ENCODE measurements around the gene PTPRN2. TPM values are rescaled to one million over a fixed set of nuclear protein-coding genes. Genes with fewer than 3 reads are reported as not detected.

The PTPRN2 gene
- total and polyA plus RNA-seq, 8 donors, result 4.9 to 136 (median 46.8) TPM

GRCh38 chr7:157577796-157578339 is 1009.8 kb downstream of the PTPRN2 start:
- H3K27me3 ChIP-seq, result no peaks in the 10 kb centered on the region
- no peak overlapping the region for H3K27ac ChIP-seq
- peaks cover 0 to 5% (median 0%) of the 10 kb centered on the region in 4 donors for H3K36me3 ChIP-seq
- H3K4me1 ChIP-seq, result no peaks in the 10 kb centered on the region
- no peak for TF ChIP-seq POLR2AphosphoS5 (IDR thresholded peaks at IDR 0.05)
- TF ChIP-seq CTCF (IDR thresholded peaks at IDR 0.05), result no peak
- TF ChIP-seq EP300 (IDR thresholded peaks at IDR 0.05), result no peak
- no peak for TF ChIP-seq POLR2A (IDR thresholded peaks at IDR 0.05)
- H3K9me3 ChIP-seq, result no peaks in the 10 kb centered on the region
- no peak overlapping the region for H3K4me3 ChIP-seq
- DNase-seq, result no peak
- 91 to 95% (median 93%) methylated on average over 31 of the region's 31 CpGs for WGBS, 5 donors
- intact Hi-C loops (cut with DNase I; ENCODE audit: low total_unique reads), result no loop called here

- H3K4me1 ChIP-seq, result no peaks in the 10 kb centered on the region
- H3K27ac ChIP-seq, result no peak overlapping the region
- intact Hi-C loops (cut with DNase I; ENCODE audit: low total_unique reads), result no loop called here
- no peak overlapping the region for H3K4me3 ChIP-seq
- TF ChIP-seq POLR2AphosphoS5 (IDR thresholded peaks at IDR 0.05) (no peak), POLR2A (IDR thresholded peaks at IDR 0.05) (no peak), EP300 (IDR thresholded peaks at IDR 0.05) (no peak), CTCF (IDR thresholded peaks at IDR 0.05) (no peak)
- peaks cover 0 to 5% (median 0%) of the 10 kb centered on the region in 4 donors for H3K36me3 ChIP-seq
- no peak for DNase-seq
- H3K9me3 ChIP-seq, result no peaks in the 10 kb centered on the region
- no peaks in the 10 kb centered on the region for H3K27me3 ChIP-seq
- WGBS, 5 donors, result 80 to 86% (median 83%) methylated on average over 14 of the region's 14 CpGs
Observed at GRCh38 chr7:157577061-157577460, 1010.6 kb downstream of the PTPRN2 start.

- no peak for TF ChIP-seq EP300 (IDR thresholded peaks at IDR 0.05)
- no peak for TF ChIP-seq CTCF (IDR thresholded peaks at IDR 0.05)
- peak in 1 of 3 donors; percentile 35 for TF ChIP-seq POLR2AphosphoS5 (IDR thresholded peaks at IDR 0.05)
- no peaks in the 10 kb centered on the region for H3K4me1 ChIP-seq
- no peaks in the 10 kb centered on the region for H3K9me3 ChIP-seq
- DNase-seq, result peak in 1 of 2 donors; percentile 78
- peak overlapping the region in 2 of 4 donors; percentile 1 to 7 for H3K4me3 ChIP-seq
- peaks cover 0 to 5% (median 0%) of the 10 kb centered on the region in 4 donors for H3K36me3 ChIP-seq
- intact Hi-C loops (cut with DNase I; ENCODE audit: low total_unique reads), result no loop called here
- 51 to 67% (median 55%) methylated on average over 29 to 36 of the region's 36 CpGs for WGBS, 5 donors
- no peaks in the 10 kb centered on the region for H3K27me3 ChIP-seq
- H3K27ac ChIP-seq, result no peak overlapping the region
Observed at GRCh38 chr7:157576415-157576814, 1011.2 kb downstream of the PTPRN2 start.

GRCh38 chr7:157575777-157576176 is 1011.8 kb downstream of the PTPRN2 start:
- TF ChIP-seq POLR2A (IDR thresholded peaks at IDR 0.05), result no peak
- no peak for TF ChIP-seq EP300 (IDR thresholded peaks at IDR 0.05)
- TF ChIP-seq CTCF (IDR thresholded peaks at IDR 0.05), result no peak
- Histone ChIP-seq H3K36me3 (peaks cover 0 to 5% (median 0%) of the 10 kb centered on the region in 4 donors), H3K9me3 (no peaks in the 10 kb centered on the region), H3K4me1 (no peaks in the 10 kb centered on the region), H3K27ac (no peak overlapping the region), H3K4me3 (no peak overlapping the region), H3K27me3 (no peaks in the 10 kb centered on the region)
- DNase-seq, result no peak
- 82 to 87% (median 83%) methylated on average over 5 of the region's 5 CpGs for WGBS, 5 donors
- intact Hi-C loops (cut with DNase I; ENCODE audit: low total_unique reads), result no loop called here
